ENCODE results near the gene LTBP2. TPM values are rescaled to one million over a fixed set of nuclear protein-coding genes. Genes with fewer than 3 reads are reported as not detected.

The LTBP2 gene
- total and polyA plus RNA-seq, 2 of the 8 experiments (the other 6 are each of a cell fraction or from before 2014, with no cell fraction given): 0.48 to 0.89 TPM

DNA sequence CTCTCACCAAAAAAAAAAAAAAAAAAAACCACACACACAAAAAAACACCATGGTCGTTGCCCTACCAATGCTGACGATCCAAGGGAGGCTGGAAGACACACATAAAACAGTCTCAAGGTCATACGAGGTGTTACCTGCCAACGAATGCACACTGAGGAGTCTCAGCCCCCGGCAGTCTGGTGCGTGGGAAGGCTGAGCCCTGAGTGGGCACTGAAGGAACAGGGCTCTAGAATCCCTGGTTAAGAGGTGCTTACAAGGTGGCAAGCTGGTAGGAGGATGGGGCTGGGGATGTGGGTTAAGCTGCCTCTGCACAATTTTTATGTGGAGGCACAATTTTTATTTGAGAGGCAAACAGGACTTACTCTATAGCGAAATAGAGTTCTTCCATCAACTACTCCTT, 7.9 kb downstream of the LTBP2 start (continued):
- TF ChIP-seq, protein P1, sequence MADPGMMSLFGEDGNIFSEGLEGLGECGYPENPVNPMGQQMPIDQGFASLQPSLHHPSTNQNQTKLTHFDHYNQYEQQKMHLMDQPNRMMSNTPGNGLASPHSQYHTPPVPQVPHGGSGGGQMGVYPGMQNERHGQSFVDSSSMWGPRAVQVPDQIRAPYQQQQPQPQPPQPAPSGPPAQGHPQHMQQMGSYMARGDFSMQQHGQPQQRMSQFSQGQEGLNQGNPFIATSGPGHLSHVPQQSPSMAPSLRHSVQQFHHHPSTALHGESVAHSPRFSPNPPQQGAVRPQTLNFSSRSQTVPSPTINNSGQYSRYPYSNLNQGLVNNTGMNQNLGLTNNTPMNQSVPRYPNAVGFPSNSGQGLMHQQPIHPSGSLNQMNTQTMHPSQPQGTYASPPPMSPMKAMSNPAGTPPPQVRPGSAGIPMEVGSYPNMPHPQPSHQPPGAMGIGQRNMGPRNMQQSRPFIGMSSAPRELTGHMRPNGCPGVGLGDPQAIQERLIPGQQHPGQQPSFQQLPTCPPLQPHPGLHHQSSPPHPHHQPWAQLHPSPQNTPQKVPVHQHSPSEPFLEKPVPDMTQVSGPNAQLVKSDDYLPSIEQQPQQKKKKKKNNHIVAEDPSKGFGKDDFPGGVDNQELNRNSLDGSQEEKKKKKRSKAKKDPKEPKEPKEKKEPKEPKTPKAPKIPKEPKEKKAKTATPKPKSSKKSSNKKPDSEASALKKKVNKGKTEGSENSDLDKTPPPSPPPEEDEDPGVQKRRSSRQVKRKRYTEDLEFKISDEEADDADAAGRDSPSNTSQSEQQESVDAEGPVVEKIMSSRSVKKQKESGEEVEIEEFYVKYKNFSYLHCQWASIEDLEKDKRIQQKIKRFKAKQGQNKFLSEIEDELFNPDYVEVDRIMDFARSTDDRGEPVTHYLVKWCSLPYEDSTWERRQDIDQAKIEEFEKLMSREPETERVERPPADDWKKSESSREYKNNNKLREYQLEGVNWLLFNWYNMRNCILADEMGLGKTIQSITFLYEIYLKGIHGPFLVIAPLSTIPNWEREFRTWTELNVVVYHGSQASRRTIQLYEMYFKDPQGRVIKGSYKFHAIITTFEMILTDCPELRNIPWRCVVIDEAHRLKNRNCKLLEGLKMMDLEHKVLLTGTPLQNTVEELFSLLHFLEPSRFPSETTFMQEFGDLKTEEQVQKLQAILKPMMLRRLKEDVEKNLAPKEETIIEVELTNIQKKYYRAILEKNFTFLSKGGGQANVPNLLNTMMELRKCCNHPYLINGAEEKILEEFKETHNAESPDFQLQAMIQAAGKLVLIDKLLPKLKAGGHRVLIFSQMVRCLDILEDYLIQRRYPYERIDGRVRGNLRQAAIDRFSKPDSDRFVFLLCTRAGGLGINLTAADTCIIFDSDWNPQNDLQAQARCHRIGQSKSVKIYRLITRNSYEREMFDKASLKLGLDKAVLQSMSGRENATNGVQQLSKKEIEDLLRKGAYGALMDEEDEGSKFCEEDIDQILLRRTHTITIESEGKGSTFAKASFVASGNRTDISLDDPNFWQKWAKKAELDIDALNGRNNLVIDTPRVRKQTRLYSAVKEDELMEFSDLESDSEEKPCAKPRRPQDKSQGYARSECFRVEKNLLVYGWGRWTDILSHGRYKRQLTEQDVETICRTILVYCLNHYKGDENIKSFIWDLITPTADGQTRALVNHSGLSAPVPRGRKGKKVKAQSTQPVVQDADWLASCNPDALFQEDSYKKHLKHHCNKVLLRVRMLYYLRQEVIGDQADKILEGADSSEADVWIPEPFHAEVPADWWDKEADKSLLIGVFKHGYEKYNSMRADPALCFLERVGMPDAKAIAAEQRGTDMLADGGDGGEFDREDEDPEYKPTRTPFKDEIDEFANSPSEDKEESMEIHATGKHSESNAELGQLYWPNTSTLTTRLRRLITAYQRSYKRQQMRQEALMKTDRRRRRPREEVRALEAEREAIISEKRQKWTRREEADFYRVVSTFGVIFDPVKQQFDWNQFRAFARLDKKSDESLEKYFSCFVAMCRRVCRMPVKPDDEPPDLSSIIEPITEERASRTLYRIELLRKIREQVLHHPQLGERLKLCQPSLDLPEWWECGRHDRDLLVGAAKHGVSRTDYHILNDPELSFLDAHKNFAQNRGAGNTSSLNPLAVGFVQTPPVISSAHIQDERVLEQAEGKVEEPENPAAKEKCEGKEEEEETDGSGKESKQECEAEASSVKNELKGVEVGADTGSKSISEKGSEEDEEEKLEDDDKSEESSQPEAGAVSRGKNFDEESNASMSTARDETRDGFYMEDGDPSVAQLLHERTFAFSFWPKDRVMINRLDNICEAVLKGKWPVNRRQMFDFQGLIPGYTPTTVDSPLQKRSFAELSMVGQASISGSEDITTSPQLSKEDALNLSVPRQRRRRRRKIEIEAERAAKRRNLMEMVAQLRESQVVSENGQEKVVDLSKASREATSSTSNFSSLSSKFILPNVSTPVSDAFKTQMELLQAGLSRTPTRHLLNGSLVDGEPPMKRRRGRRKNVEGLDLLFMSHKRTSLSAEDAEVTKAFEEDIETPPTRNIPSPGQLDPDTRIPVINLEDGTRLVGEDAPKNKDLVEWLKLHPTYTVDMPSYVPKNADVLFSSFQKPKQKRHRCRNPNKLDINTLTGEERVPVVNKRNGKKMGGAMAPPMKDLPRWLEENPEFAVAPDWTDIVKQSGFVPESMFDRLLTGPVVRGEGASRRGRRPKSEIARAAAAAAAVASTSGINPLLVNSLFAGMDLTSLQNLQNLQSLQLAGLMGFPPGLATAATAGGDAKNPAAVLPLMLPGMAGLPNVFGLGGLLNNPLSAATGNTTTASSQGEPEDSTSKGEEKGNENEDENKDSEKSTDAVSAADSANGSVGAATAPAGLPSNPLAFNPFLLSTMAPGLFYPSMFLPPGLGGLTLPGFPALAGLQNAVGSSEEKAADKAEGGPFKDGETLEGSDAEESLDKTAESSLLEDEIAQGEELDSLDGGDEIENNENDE (IDR thresholded peaks at IDR 0.05; ENCODE audit: insufficient replicate concordance, low read length): no peak
- no peak for TF ChIP-seq TAF1 (IDR thresholded peaks at IDR 0.05; ENCODE audit: low read depth, low read length)

All from H1 (cell line).